ENCODE results near the gene SFPQ.
"Not testable (repeated sequence)": the region's sequence is repeated elsewhere in the genome, so short reads cannot be mapped to it uniquely, and the experiment has no call there.

SFPQ gene

GRCh38 chr1:35192853-35193664 lies at the start of gene SFPQ:
Gene SFPQ, minus strand, starts transcription at chr1:35193145. Its CDS starts 96 bp downstream, at chr1:35193049.
- peak; percentile 99 for FAIRE-seq

GRCh38 chr1:35236772-35237171 lies 43.8 kb upstream of the SFPQ start:
- FAIRE-seq, result not testable (repeated sequence)

GRCh38 chr1:35231287-35231686 lies 38.3 kb upstream of the SFPQ start:
- no peak for FAIRE-seq

- FAIRE-seq, result no peak
Measured at GRCh38 chr1:35229587-35230360, 36.8 kb upstream of the SFPQ start.

- FAIRE-seq, result no peak
Measured at GRCh38 chr1:35226546-35226945, 33.6 kb upstream of the SFPQ start.

- no peak for FAIRE-seq
Measured at GRCh38 chr1:35223084-35223630, 30.2 kb upstream of the SFPQ start.

GRCh38 chr1:35222322-35223083 lies 29.6 kb upstream of the SFPQ start:
- no peak for FAIRE-seq

- no peak for FAIRE-seq
Measured at GRCh38 chr1:35220976-35221375, 28.0 kb upstream of the SFPQ start.

GRCh38 chr1:35215346-35215745 lies 22.4 kb upstream of the SFPQ start:
- no peak for FAIRE-seq

GRCh38 chr1:35211120-35211414 lies 18.1 kb upstream of the SFPQ start:
- FAIRE-seq, result no peak

GRCh38 chr1:35210321-35211119 lies 17.6 kb upstream of the SFPQ start:
- no peak for FAIRE-seq

- FAIRE-seq, result no peak
Measured at GRCh38 chr1:35203295-35203694, 10.3 kb upstream of the SFPQ start.

GRCh38 chr1:35202048-35202719 lies 9.2 kb upstream of the SFPQ start:
- peak; percentile 79 for FAIRE-seq

- no peak for FAIRE-seq
Measured at GRCh38 chr1:35201631-35202030, 8.7 kb upstream of the SFPQ start.

- FAIRE-seq, result no peak
Measured at GRCh38 chr1:35192056-35192852, 691 bp downstream of the SFPQ start.

- no peak for FAIRE-seq
Measured at GRCh38 chr1:35191429-35192055, 1.4 kb downstream of the SFPQ start.

- no peak for FAIRE-seq
Measured at GRCh38 chr1:35190784-35191183, 2.2 kb downstream of the SFPQ start.

GRCh38 chr1:35188578-35189392 lies 4.2 kb downstream of the SFPQ start:
- no peak for FAIRE-seq

- FAIRE-seq, result no peak
Measured at GRCh38 chr1:35187816-35188342, 5.1 kb downstream of the SFPQ start.

Measured in A204.1 (cell line).